NCI-H2029 treated with DMSO at 0.1 percent for 48 hours (cell line): Measurements from ENCODE around the gene SORCS2.

ENCODE experiments used
- DNase-seq: peaks from one replicate; lab custom pipeline; 2025; lab: John Stamatoyannopoulos, UW

The SORCS2 gene

DNA sequence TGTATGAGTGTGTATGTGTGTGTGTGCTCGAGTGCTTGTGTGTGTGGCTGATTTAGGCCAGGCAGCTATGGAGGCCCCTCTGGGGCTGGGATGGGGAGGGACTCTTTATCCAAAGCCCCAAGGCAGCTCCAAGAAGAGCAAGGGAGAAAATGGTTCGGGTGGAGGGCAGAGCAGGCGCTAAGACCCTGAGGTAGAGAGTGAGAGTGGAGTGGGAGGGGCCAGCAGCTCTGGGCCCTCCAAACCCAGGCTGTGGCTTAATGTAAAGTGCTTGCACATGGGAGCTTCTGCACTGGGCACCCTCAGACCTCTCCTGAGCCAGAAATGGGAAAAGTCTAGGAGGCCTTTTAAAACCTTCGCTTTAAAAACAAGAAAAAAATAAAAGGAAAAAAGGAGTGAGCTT lies 475.9 kb downstream of the SORCS2 start:
- no peak for DNase-seq

DNA sequence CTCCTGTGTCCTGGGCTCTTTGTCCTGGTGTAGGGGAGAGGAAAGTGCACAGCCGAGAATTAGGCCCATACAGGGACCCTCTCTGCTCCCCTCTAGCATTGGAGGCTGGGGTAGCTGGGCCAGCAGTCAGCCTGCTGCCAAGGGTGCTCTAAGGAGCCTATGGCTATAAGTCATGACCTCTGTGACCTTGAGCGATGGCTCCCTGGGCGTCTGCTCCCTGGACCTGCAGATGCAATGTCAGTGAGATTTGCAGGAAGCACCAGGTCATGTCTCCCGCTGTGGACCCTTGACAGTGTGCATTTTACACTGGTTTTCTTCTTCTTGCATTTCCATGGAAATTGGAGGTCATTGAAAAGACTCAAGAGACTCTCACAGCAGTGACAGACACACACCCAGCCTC lies 476.5 kb downstream of the SORCS2 start:
- DNase-seq = no peak

DNA sequence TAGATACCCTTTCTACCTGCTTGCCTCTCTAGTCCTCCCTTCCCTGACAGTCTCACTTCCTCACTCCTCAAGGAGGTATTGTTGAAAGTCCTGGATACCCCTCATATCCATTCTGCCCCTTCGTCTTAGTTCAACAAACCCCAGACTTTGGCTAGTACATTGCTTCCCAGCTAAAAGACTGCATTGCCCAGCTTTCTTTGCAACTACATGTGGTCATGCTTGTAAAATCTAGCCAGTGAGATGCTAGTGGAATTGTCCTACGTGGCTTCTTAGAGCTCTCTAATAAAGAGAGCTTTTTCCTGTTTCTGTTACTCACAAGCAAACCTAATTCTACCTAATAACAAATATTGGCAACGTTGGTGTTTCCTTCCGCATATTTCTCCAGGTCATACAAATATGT lies 480.3 kb downstream of the SORCS2 start:
- no peak for DNase-seq

DNA sequence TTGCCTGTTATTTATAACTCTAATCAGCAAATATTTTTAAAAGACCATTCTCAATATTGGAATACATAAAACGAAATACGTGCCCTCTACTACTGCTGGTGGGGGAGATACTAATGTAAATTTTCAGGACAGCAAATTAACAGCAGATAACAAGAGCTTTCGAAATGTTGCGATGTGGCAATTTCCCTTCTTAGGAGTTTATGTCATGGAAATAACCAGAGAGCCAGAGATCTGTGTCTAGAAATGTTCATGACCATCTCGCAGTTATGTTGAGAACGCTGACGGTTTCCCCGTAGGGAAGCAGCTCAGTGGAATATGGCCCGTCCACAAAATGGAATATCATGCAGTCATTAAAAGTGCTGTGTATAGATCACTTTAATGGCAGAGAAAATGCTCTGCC lies 480.8 kb downstream of the SORCS2 start:
- DNase-seq = no peak

DNA sequence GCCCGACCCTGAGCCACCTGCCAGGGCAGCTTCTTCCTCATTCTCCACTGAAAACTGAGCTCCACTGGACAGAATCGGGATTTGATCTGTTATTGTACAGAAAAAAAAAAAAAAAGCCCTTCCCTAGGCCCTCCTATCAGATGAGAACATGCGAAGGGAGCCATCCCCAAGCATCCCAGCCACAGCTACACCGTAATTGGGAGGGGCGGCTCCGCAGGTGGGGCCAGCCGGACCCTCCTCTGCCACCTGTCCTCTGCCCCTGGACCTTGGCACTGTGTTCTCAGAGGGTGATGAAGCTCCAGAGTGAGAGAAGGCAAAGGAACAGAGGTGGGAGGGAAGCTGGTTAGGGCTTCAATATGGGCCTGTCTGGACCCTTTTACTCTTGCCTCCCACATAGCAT lies 482.4 kb downstream of the SORCS2 start:
- DNase-seq = no peak

DNA sequence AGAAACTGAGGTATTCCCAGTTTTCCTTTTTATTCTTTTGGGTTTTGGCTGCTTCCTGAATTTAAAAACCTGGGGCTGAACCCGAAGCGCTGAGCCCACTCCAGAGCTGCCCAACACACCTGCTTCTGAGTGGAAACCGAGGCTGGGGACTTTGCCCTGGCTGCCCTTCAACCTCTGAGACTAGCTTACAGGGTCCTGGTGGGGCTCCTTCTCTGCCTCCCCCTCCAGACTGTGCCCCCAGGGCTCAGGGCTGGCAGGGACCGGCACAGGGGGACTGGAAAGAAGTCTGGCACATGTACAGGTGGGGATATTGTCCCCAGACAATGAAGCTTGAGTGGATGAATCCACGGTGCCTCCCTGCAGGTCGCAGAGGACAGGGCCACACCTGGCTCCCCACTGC lies 482.8 kb downstream of the SORCS2 start:
- no peak for DNase-seq

DNA sequence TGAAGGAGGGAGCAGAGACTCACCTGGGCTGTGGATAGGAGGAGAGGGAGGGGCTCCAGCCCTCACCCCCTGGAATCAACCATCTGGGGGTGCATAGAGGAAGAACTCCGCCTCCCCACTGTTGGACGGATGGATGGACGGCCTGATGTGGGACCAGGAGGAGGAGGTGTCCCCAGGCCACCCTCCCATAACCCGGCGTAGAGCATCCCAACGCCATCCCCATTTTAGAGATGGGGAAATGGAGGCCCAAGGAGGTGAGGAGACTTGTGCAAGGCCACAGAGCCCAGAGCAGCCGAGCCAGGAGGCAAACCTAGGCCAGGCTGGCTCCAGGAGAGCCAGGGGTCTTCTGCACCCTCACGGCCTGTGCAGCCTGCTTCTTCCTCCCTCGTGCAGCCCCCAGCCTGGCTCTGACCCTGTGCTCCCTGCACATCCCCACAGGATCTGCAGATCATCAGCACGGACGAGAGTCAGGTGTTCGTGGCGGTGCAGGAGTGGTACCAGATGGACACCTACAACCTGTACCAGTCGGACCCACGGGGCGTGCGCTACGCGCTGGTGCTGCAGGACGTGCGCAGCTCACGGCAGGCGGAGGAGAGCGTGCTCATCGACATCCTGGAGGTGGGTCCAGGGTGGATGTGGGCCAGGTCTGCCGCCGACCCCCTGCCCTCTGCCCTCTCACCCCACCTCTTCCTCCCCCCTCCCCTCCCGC lies 483.4 kb downstream of the SORCS2 start:
- no peak for DNase-seq

DNA sequence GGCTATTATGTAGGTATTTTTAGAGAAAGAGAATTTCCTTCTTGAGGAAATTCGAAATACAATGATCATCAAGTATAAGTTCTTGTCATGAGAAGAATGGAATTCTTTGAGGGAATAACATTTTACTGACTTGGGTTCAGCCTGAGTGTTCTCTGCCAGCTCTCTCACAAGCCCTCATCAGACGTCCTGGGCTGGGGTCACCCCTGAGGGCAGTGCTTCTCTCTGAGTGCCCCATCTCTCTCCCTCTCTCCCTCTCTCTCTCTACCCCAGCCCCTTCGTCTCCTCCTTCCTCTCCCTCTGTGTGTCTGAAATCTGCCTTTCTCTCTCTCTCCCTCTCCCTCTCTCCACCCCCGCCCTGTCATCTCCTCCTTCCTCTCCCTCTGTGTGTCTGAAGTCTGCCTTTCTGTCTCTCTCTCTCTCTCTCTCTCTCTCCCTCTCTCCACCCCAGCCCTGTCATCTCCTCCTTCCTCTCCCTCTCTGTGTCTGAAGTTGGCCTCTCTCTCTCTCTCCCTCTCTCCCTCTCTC lies 484.1 kb downstream of the SORCS2 start:
- DNase-seq = no peak

DNA sequence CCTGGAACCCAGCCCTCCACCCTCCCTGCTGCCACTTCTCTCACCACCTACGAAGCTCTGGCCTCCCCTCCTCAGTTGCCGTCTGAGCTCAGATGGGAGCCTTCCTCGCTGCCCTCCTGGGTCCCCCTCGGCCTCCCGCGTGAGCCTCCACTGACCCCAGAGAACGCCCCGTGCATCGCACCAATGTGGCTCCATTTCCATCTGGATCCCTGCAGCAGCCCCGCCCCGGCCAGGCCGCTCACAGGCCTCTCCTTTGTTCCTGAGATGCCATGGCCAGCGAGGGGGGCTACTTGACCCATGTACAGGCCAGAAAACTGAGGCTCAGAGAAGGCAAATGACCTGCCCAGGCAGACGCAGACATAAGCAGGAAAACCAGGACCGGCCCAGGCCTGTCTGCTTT lies 484.7 kb downstream of the SORCS2 start:
- DNase-seq = no peak

DNA sequence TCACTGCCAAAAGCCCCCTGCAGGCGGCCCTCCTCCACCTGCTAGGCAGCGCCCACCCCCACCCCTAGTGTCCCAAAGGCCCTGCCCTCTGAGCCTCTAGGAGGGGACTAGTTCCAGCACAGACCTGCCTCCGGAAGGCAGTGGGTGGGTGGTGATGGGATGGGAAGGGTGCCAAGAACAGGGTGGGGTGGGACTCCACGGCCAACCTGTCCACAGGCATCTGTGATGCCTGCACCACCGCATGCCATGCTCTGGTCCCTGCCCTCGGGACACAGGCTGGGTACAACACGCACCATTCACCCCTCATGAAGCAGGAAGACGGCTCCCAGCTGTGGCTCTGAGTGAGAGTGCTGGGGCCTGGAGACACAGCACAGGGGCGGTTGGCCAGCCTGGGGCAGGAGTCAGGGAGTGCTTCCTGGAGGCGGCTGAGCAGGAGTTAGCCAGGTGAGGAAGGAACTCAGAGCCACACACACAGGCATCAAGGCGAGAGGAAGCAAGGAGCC lies 485.5 kb downstream of the SORCS2 start:
- DNase-seq = no peak

DNA sequence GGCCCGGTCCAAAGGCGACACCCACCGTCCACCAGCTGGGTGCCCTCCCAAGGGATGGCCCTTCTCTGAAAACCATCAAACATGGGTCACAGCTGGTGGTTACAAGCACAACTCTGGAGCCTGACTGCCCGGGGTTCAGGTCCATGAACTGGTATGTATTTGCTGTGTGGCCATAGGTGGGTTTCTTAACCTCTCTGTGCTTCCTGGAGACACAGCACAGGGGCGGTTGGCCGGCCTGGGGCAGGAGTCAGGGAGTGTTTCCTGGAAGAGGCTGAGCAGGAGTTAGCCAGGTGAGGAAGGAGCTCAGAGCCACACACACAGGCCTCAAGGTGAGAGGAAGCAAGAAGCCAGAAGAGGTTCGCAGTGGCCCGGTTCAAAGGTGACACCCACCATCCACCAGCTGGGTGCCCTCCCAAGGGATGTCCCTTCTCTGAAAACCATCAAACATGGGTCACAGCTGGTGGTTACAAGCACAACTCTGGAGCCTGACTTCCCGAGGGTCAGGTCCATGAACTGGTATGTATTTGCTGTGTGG lies 486.0 kb downstream of the SORCS2 start:
- DNase-seq = no peak

DNA sequence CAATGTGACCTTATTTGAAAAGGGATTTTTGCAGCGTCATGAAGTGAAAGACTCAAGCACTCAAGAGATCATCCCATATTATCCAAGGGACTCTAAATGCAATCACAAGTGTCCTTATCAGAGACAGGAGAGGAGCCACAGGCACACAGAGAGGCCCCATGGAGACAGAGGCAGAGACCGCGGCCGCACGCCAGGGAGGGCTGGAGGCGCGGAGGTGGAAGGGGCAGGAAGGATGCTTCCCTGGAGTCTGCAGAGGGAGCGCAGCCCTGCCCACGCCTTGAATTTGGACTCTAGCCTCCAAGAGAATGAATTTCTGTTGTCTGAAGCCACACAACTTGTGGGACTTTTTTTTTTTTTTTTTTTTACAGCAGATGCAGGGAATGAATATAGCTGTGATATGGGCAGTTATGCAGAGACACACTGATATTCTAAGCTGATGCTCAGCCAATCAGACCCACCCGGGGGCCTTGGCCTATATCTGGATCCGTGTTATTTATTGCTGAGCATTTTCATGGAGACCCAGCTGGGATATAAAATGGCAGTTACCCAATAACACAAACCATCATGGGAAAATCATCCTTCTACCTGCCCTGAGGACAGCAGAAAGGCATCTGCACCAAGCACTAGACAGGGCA lies 487.2 kb downstream of the SORCS2 start:
- peak; percentile 9 for DNase-seq

DNA sequence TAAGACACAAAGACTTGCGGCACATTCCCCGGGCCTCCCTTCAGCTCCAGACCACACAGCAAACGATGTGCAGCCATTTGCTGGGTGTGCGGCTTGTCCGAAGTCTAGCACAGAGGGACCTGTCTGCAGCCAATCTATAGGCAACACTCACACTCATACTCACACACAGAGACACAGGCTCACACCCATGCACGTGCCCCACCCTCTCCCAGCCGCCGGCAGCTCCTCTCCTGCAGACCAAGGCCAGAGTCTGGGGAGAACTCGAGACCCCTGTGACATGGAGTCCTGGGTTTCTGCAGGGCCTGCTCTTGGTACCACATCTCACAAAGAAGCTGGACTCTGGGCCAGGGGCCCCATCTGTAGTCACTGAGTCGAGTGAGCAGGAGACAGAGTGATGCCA lies 487.8 kb downstream of the SORCS2 start:
- DNase-seq = no peak

DNA sequence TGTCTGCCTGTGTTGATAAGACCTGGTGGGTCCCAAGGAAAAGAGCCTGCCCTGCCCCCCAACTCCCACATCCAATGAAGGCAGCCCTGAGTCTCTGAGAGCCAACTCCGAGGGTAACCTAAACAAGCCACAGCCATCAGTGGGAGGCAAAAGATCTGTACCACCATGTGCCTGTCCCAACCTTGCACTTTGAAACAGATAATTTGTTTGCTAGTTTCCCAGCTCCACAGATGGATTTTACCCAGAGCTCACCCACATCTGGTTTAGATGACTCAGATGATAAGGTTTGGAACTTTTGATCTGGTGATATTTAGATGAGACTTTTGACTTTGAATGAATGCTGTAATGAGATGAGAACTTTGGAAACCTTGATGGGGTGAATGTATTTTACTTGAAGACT lies 488.4 kb downstream of the SORCS2 start:
- no peak for DNase-seq

DNA sequence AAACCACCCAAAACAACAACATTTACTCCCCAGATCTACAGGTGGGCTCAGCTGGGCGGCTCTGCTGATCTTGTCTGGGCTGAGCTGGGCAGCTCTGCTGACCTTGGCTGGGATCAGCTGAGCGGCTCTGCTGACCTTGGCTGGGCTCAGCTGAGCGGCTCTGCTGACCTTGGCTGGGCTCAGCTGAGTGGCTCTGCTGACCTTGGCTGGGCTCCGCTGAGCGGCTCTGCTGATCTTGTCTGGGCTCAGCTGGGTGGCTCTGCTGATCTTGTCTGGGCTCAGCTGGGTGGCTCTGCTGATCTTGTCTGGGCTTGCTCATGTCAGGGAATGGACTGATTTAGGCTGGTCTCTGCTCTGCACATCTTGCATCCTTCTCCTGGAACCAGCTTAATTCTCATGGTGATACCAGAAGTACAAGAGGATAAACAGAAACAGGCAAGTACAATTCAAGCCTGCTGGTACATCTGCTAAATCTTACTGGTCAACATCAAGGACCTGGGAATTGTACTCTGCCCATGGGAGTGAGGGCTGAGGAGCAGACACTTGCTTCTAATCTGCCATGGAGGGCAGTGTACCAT lies 490.9 kb downstream of the SORCS2 start:
- DNase-seq = no peak

DNA sequence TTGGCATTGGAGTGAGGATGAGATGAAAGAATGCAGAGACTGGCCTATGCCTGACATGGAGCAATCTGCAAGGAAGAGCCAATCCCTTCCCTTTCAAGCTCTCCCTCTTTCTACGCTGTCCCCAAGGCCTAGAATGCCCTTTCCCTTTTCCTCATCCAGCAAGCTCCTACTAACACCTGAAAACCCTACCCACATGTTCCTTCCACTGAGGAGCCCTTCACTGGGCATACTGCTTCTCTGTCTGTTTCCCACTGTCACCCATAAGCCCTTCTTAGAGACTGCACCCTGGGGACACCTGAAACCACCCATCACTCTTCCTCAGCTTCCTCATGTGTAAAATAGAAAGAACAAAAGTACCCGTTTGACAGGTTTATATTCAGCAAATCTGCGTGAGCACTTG lies 492.0 kb downstream of the SORCS2 start:
- no peak for DNase-seq

DNA sequence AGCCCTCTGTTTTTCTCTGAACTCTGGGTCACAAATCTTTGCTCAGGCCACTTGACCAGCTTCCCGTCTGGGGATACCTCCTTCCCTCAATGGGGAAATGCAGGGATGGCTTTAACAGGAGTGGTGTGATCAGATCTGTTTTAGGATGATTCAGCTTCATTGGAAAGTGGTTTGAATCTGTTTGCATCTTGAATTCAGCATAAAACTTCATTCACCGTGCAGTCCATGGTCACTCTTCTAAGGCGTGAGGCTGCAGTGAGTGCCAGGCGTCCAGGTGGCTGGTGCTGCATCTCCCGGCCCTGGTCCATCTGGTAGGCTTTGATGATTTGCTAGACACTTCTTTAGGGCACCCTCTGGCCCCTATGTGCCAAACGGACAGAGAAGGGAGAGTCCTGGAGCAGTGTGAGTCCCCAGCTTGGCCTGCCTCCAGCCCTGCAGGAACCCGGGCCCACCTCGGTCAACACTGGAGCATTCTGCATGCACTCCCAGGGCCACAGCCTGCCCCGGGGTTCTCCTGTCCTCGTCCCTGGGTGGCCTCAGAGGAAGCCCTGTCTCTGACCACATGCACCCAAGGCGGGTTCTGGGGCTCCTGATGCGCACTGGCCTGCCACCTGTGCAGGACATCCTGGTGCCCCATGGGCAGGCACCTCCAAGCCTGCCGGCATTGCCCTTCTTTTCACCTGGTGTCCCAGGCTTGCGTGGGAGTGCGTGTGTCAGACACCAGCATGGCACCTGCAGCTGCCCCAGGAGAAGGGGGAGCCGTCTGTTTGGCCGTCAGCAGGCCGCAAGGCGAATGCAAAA lies 493.9 kb downstream of the SORCS2 start:
- DNase-seq = no peak

DNA sequence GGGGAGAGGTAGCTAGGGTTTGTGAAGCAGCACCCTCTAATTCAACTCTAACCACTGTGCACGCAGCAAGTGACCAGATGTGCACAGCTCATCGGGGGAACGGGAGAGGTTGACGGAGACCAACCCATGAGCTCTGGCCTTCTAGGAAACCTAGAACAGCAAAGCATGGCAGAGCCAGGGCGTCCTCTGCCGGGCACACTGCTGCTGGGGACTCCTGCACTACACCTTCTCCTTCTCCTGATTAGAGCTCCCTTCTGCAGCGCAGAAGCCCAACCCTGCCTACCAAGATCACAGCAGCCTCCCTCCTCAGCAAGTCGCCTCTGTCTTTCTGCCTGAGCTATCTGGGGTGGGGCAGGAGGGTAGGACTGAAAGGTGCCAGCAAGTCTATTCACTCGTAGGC lies 494.7 kb downstream of the SORCS2 start:
- no peak for DNase-seq

DNA sequence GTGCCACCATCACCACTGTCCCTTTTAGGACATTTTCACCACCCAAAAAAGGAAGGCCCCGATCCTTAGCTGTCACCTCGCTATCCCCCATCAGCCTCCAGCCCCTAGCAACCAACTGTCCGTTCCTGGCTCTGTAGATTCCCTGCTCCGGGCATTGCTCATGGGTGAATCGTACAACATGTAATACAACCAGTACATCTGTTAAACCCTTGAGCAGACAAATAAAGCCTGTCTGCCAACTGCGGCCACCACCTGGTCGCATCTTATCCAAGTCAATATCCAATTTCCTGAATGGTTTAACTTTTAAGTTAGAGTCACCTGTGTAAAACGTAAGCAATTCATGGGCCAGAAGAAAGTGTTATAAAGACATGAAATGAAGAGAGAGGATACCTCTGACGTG lies 495.5 kb downstream of the SORCS2 start:
- DNase-seq = no peak

DNA sequence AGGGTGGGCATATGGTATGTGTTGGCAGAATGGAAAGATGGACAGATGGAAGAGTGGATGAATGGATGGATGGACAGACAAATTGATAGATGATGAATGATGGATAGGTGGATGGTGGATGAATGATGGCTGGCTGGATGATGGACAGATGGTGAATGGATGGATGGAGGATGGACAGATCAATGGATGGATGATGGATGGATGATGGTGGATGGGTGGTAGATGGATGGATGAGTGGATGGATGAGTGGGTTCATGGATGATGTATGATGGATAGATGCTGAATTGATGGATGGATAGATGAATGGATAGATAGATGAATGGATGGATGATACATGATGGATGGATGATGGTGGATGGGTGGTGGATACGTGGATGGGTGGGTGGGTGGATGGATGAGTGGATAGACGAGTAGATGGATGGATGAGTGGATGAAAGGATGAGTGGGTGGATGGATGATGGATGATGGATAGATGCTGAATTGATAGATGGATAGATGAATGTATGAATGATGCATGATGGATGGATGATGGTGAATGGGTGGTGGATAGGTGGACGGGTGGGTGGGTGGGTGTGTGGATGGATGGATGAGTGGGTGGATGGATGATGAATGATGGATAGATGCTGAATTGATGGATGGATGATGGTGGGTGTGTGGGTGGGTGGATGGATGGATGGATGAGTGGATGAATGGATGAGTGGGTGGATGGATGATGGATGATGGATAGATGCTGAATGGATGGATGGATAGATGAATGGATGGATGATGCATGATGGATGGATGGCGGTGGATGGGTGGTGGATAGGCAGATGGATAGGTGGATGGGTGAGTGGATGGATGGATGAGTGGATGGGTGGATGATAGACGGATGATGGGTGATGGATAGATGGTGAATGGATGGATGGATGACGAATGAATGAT lies 497.7 kb downstream of the SORCS2 start:
- no peak for DNase-seq

DNA sequence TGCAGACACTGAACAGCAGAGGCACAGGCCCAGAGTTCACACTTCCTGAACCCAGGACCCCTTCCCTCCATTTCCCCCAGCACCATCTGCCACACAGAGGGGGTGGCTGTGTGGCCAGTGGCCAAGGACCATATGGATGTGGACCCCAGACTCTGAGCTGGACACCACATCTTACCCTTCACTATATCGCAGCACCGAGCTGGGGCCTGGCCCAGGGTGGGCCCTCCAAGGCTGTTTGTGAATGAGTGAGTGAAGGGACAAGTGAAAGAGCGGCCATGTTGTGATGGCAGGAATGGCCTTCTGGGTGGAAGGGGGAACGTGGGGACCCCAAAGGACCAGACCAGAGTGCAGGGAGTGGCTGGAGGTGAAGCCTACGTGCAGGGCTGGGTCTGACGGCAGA lies 498.7 kb downstream of the SORCS2 start:
- no peak for DNase-seq
